HepG2 (cell line): Measurements from ENCODE around the gene FBRSL1. TPM values are rescaled to one million over a fixed set of nuclear protein-coding genes. Genes with fewer than 3 reads are reported as not detected.

Experiments used
- ATAC-seq: fragments of 200-7000 bp; cut with Tn5 transposase; 3 replicates; pipeline ENCODE4 v1.9.1; 2020; ENCODE audit warnings: mild to moderate bottlenecking, moderate library complexity
- BruUV-seq: library from RNA; stranded (reverse); fragments of 400-500 nt; replicated peaks from 2 replicates; lab custom pipeline; 2021; lab: Mats Ljungman, UMichigan
- CTCF ChIA-PET: fragments of 300-600 bp; formaldehyde crosslinking; extraction: SDS; loops from one replicate; lab custom pipeline; 2021; ENCODE audit warnings: low total read pairs, inconsistent platforms, low intra/inter-chr PET ratio; lab: Yijun Ruan, JAX
- POLR2A ChIA-PET: fragments of 350-600 bp; sonication (Branson Sonifier 250); formaldehyde crosslinking; loops from one replicate; lab custom pipeline; 2020; ENCODE audit warnings: antibody characterized with exemption, inconsistent platforms; lab: Yijun Ruan, JAX
- DNase-seq: peaks from one replicate; pipeline ENCODE4 v3.0.0-alpha.2; 2015; ENCODE audit warnings: low spot score
- FAIRE-seq: peaks from 3 replicates; lab custom pipeline; 2011; peaks lifted over from hg19 to GRCh38; lab: Jason Lieb, UNC
- H2AFZ ChIP-seq: one replicate; pipeline ENCODE4 v1.6.1; 2011; ENCODE audit warnings: low read length, inconsistent platforms
- H3K27ac ChIP-seq: fragments of 300-600 bp; 3 replicates; pipeline ENCODE4 v1.8.0; 2011; ENCODE audit warnings: mixed run types, mild to moderate bottlenecking, mixed read lengths, low read length, inconsistent platforms; ENCODE audit not compliant: insufficient read depth; ENCODE audit errors: extremely low read length
- H3K27me3 ChIP-seq, 2 experiments: fragments of 200-600 bp in 1 of 2; 2 replicates in 1 of 2; 3 replicates in 1 of 2; pipeline versions ENCODE4 v1.6.0 to v1.8.0; 2011; ENCODE audit warnings: low read length in 2 of 2, mild to moderate bottlenecking in 2 of 2, moderate library complexity in 2 of 2, inconsistent platforms in 1 of 2; ENCODE audit not compliant: insufficient read depth in 2 of 2, control insufficient read depth in 1 of 2
- H3K36me3 ChIP-seq, 2 experiments: fragments of 200-600 bp in 1 of 2; replicated peaks in 1 of 2; 2 replicates in 1 of 2; 3 replicates in 1 of 2; pipeline versions ENCODE4 v1.5.1 to v1.8.0; 2011; ENCODE audit warnings: low read length in 2 of 2, inconsistent platforms in 1 of 2; ENCODE audit not compliant: insufficient read depth in 2 of 2, control insufficient read depth in 1 of 2
- H3K4me1 ChIP-seq: 2 replicates; pipeline ENCODE4 v1.5.1; 2012; ENCODE audit warnings: low read length, inconsistent platforms; ENCODE audit not compliant: insufficient read depth
- H3K4me2 ChIP-seq: 2 replicates; pipeline ENCODE4 v1.6.0; 2011; ENCODE audit warnings: low read depth, low read length, inconsistent platforms
- H3K4me3 ChIP-seq, 3 experiments: fragments of 200-600 bp in 1 of 3; sonication (generic), shearing (Covaris generic) in 1 of 3; replicated peaks in 1 of 3; 2 replicates each; pipeline ENCODE4 v1.5.1; 2011 to 2016; ENCODE audit warnings: low read length in 3 of 3, inconsistent platforms in 2 of 3, low read depth in 2 of 3, mild to moderate bottlenecking in 2 of 3, control low read depth in 1 of 3, mixed read lengths in 1 of 3; ENCODE audit not compliant: insufficient read depth in 1 of 3
- H3K79me2 ChIP-seq: one replicate; pipeline ENCODE4 v1.6.1; 2011; ENCODE audit warnings: low read length, inconsistent platforms; ENCODE audit not compliant: insufficient read depth
- H3K9ac ChIP-seq: 2 replicates; pipeline ENCODE4 v1.6.0; 2011; ENCODE audit warnings: mild to moderate bottlenecking, low read depth, low read length, inconsistent platforms; ENCODE audit not compliant: insufficient read depth
- H3K9me3 ChIP-seq: 2 replicates; pipeline ENCODE4 v1.5.1; 2012; ENCODE audit warnings: mild to moderate bottlenecking, low read length
- H4K20me1 ChIP-seq: 2 replicates; pipeline ENCODE4 v1.6.0; 2011; ENCODE audit warnings: inconsistent platforms, mild to moderate bottlenecking, low read length, moderate library complexity; ENCODE audit not compliant: insufficient read depth
- YEATS2 ChIP-seq: sonication (generic); formaldehyde crosslinking; IDR thresholded peaks from 2 replicates; pipeline ENCODE4 v1.4.0; 2020; ENCODE audit warnings: missing genetic modification reagents, borderline replicate concordance
- ZBTB7A ChIP-seq: sonication (generic); formaldehyde crosslinking; IDR thresholded peaks from 2 replicates; pipeline ENCODE4 v1.8.0; 2022; ENCODE audit warnings: mild to moderate bottlenecking, missing genetic modification reagents
- ZNF3 ChIP-seq: IDR thresholded peaks from 2 replicates; pipeline ENCODE4 v1.7.0; 2017; ENCODE audit warnings: inconsistent platforms
- ZSCAN21 ChIP-seq: sonication (generic); formaldehyde crosslinking; IDR thresholded peaks from 2 replicates; pipeline ENCODE4 v1.8.0; 2022; ENCODE audit warnings: mild to moderate bottlenecking, missing genetic modification reagents, moderate library complexity, borderline replicate concordance
- WGBS: methylation state at CpG from one replicate; pipeline ENCODE4 v1.1.6; 2017; ENCODE audit warnings: low lambda C conversion rate; 5-methylcytosine and 5-hydroxymethylcytosine counted together
- in situ Hi-C: cut with HindIII; loops from 2 replicates; pipeline ENCODE4 v1.10.0; 2017; ENCODE audit warnings: low pct_unique_long_range_greater_than_20kb; ENCODE audit not compliant: extremely low pct_ligation_motif_present
- intact Hi-C: fragments of 100-400 bp; cut with micrococcal nuclease; formaldehyde crosslinking; loops from one replicate; pipeline ENCODE4 v1.10.0; 2022; ENCODE audit not compliant: unreplicated experiment
- polyA plus RNA-seq, 8 experiments: library from polyadenylated mRNA; depleted of rRNA in 3 of 8; stranded (reverse) in 7 of 8; unstranded in 1 of 8; fragments of >200 nt; fragmentation: Illumina TruSeq in 4 of 8; extraction: Trizol in 4 of 8; gene quantifications; 2 replicates each; pipeline versions ENCODE4 v1.2.1 to v1.2.3, GENCODE V29; 2011 to 2016; ENCODE audit warnings: low read depth in 4 of 8, missing spikeins in 1 of 8, mixed read lengths in 1 of 8; ENCODE audit not compliant: insufficient read depth in 1 of 8
- total RNA-seq, 5 experiments: library from RNA; depleted of rRNA; stranded (reverse); fragments of >200 nt; fragmentation: Illumina TruSeq; extraction: Trizol; gene quantifications; 2 replicates each; pipeline ENCODE4 v1.2.3, GENCODE V29; 2016; ENCODE audit warnings: low read depth in 1 of 5
- TF ChIP-seq, protein P1 (sequence below): sonication (generic); formaldehyde crosslinking; IDR thresholded peaks from 2 replicates; pipeline ENCODE4 v1.9.0; 2022; ENCODE audit warnings: low read depth, missing genetic modification reagents
- TF ChIP-seq, protein P2 (sequence below): sonication (generic); formaldehyde crosslinking; conservative IDR thresholded peaks from 2 replicates; pipeline ENCODE4 v1.8.0; 2022; ENCODE audit warnings: missing genetic modification reagents
- TF ChIP-seq, protein P3 (sequence below): sonication (generic); formaldehyde crosslinking; IDR thresholded peaks from 2 replicates; pipeline ENCODE4 v1.5.0; 2020; ENCODE audit warnings: mild to moderate bottlenecking, low read depth, missing genetic modification reagents, borderline replicate concordance
- TF ChIP-seq, protein P4 (sequence below), 2 experiments: sonication (generic) in 1 of 2; formaldehyde crosslinking in 1 of 2; IDR thresholded peaks; 2 replicates each; pipeline versions ENCODE4 v1.4.0 to v1.6.1; 2018 to 2020; ENCODE audit warnings: missing genetic modification reagents in 2 of 2, borderline replicate concordance in 1 of 2, low read depth in 1 of 2, mild to moderate bottlenecking in 1 of 2, missing biosample characterization in 1 of 2

The FBRSL1 gene
- total and polyA plus RNA-seq, 2 of the 13 experiments (the other 11 are each of a cell fraction or from before 2014, with no cell fraction given): 3.6 to 7.9 TPM

DNA sequence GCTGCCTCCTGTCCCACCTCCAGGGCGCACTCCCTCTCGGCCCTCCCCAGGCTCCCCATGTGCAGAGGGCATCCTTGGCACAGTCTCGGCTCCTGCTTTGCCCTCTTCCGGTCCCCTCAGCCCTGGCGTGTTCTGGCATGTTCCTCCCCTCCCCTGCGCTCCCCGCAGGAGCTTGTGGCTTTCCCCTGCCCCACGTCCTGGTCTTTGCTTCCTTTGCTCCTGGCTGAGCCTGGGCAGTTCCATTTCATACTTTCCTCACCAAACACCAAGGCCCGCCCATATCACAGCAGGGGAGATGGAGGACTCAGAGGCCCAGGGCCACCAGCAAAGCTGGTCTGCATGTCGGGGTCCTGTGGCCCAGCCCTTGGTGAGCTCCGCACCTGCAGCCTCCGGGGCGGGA, 56.0 kb downstream of the FBRSL1 start:
- BruUV-seq: no TSS peak
- POLR2A ChIA-PET: no interaction called here
- in situ Hi-C loops (no loop called here), intact Hi-C loops (no loop called here)
- Histone ChIP-seq H3K4me2 (no peak overlapping the region), H3K27me3 (no peaks in the 10 kb centered on the region; a peak in 1 of 5 replicates), H3K9ac (no peak overlapping the region), H4K20me1 (peaks cover 9% of the 10 kb centered on the region; the same call in 1 of the 2 replicates), H3K9me3 (no peaks in the 10 kb centered on the region), H3K27ac (no peak overlapping the region), H2AFZ (no peak overlapping the region), H3K4me1 (no peaks in the 10 kb centered on the region), H3K36me3 (no peaks in the 10 kb centered on the region), H3K4me3 (no peak overlapping the region), H3K79me2 (no peaks in the 10 kb centered on the region)
- CTCF ChIA-PET: no interaction called here
- ATAC-seq (no peak), DNase-seq (no peak), FAIRE-seq (no peak)
- WGBS: 94% methylated on average over 7 of the region's 13 CpGs
- no peak for TF ChIP-seq ZSCAN21 (CRISPR knock-in tag)
- TF ChIP-seq, protein P1, sequence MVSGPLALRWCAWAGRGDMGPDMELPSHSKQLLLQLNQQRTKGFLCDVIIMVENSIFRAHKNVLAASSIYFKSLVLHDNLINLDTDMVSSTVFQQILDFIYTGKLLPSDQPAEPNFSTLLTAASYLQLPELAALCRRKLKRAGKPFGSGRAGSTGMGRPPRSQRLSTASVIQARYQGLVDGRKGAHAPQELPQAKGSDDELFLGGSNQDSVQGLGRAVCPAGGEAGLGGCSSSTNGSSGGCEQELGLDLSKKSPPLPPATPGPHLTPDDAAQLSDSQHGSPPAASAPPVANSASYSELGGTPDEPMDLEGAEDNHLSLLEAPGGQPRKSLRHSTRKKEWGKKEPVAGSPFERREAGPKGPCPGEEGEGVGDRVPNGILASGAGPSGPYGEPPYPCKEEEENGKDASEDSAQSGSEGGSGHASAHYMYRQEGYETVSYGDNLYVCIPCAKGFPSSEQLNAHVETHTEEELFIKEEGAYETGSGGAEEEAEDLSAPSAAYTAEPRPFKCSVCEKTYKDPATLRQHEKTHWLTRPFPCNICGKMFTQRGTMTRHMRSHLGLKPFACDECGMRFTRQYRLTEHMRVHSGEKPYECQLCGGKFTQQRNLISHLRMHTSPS (CRISPR knock-in tag): no peak
- TF ChIP-seq YEATS2: no peak
- TF ChIP-seq, protein P2, sequence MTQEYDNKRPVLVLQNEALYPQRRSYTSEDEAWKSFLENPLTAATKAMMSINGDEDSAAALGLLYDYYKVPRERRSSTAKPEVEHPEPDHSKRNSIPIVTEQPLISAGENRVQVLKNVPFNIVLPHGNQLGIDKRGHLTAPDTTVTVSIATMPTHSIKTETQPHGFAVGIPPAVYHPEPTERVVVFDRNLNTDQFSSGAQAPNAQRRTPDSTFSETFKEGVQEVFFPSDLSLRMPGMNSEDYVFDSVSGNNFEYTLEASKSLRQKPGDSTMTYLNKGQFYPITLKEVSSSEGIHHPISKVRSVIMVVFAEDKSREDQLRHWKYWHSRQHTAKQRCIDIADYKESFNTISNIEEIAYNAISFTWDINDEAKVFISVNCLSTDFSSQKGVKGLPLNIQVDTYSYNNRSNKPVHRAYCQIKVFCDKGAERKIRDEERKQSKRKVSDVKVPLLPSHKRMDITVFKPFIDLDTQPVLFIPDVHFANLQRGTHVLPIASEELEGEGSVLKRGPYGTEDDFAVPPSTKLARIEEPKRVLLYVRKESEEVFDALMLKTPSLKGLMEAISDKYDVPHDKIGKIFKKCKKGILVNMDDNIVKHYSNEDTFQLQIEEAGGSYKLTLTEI: no peak
- TF ChIP-seq, protein P3, sequence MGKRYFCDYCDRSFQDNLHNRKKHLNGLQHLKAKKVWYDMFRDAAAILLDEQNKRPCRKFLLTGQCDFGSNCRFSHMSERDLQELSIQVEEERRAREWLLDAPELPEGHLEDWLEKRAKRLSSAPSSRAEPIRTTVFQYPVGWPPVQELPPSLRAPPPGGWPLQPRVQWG (CRISPR knock-in tag): no peak
- no peak for TF ChIP-seq ZBTB7A (CRISPR knock-in tag)
- no peak for TF ChIP-seq ZNF3 (CRISPR knock-in tag)
- TF ChIP-seq, protein P4, sequence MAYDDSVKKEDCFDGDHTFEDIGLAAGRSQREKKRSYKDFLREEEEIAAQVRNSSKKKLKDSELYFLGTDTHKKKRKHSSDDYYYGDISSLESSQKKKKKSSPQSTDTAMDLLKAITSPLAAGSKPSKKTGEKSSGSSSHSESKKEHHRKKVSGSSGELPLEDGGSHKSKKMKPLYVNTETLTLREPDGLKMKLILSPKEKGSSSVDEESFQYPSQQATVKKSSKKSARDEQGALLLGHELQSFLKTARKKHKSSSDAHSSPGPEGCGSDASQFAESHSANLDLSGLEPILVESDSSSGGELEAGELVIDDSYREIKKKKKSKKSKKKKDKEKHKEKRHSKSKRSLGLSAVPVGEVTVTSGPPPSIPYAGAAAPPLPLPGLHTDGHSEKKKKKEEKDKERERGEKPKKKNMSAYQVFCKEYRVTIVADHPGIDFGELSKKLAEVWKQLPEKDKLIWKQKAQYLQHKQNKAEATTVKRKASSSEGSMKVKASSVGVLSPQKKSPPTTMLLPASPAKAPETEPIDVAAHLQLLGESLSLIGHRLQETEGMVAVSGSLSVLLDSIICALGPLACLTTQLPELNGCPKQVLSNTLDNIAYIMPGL (CRISPR knock-in tag; IDR thresholded peaks at IDR 0.05; ENCODE audit: borderline replicate concordance in 1 of 2, low read depth in 1 of 2): no peak
